ENCODE data around the gene SACM1L. TPM values are rescaled to one million over a fixed set of nuclear protein-coding genes. Genes with fewer than 3 reads are reported as not detected.

SACM1L gene
- total and polyA plus RNA-seq, 2 of the 4 experiments (the other 2 are of a cell fraction): 19.0 to 40.9 TPM

DNA sequence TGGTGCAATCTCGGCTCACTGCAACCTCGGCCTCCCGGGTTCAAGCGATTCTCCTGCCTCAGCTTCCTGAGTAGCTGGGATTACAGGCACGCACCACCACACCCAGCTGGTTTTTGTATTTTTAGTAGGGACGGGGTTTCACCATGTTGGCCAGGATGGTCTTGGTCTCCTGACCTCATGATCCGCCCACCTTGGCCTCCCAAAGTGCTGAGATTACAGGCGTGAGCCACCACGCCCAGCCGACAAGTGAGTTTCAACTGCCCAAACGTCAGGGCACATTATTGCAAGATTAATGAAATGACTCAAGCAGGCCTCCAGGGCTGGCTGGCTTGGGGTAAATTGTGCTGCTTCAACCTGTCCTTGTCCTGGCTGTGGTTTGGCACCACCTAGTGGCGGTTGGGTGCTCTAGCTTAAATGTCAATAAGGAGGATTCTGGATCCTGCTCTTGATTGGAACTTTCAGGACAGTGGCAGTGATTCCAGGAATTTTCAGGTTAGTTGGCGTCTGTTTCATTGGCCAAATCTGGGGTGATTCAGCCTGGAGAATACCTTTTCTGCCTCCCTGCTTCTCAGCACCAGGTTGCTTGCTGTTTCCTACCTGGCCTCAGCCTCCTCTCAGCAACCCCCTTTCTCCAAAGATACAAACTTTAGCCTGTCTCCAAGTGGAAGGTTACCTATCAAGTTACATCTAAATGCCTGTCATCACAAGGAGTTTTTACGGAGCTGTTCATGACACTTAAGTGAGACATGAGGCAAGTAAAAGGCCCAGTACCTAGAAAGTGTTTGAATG, 32.4 kb upstream of the SACM1L start:
- peak overlapping the region; percentile 39; the same call in 2 of the 3 replicates for H2BK15ac ChIP-seq (ENCODE audit: low read depth, low read length)
- peak overlapping the region; percentile 63; the same call in 1 of the 2 replicates for H2BK20ac ChIP-seq (ENCODE audit: low read depth, low read length)
- H4K20me1 ChIP-seq (ENCODE audit: insufficient read depth, low read length): peaks cover 12% of the 10 kb centered on the region; the same call in 1 of the 2 replicates
- H2BK5ac ChIP-seq (ENCODE audit: low read depth, low read length, poor library complexity, severe bottlenecking): peak overlapping the region; percentile 6
- H2AK9ac ChIP-seq (replicated peaks; ENCODE audit: low read depth, low read length, poor library complexity): peak overlapping the region; percentile 7
- H3K79me1 ChIP-seq (ENCODE audit: low read depth in 1 of 2, low read length in 2 of 2): peaks cover 28 to 73% of the 10 kb centered on the region in 2 experiments
- H3K23ac ChIP-seq (ENCODE audit: low read depth, low read length): no peak overlapping the region
- dilution Hi-C loops (cut with HindIII; ENCODE audit: low sequenced_read_pairs, unreplicated experiment) (no loop called here), intact Hi-C loops (cut with micrococcal nuclease) (loop anchor here (1.0 to 5.0 kb wide), 4 partner anchors 63 to 620 kb away; partner anchors contain the start of gene TMEM158), in situ Hi-C loops (cut with MboI; ENCODE audit: low sequenced_read_pairs) (loop anchor here (5.0 to 10.0 kb wide), 3 partner anchors 62 to 619 kb away; partner anchors contain the start of gene LIMD1)
- no peak overlapping the region for H3K9ac ChIP-seq (ENCODE audit: low read depth, low read length)
- H4K8ac ChIP-seq (ENCODE audit: low read depth in 2 of 2, low read length in 2 of 2): peak overlapping the region; percentile 14 to 79; a peak in 3 of 4 replicates
- 24% methylated on average over 7 of the region's 14 CpGs; no CpG with 5 or more reads in 1 of the 2 experiments for WGBS, 2 experiments (ENCODE audit: extremely low coverage in 2 of 2, insufficient read length in 1 of 2)
- H3K36me3 ChIP-seq (ENCODE audit: control insufficient read depth, insufficient read depth, low read length): no peaks in the 10 kb centered on the region; the same call in 1 of the 2 replicates
- H3K4ac ChIP-seq (ENCODE audit: low read depth, low read length): peak overlapping the region; percentile 88
- peak overlapping the region; percentile 62 for H4K91ac ChIP-seq (ENCODE audit: insufficient read depth, low read depth, low read length)
- 0 out of 2 replicates have a peak overlapping the region, but pooled peaks have one; percentile 24 for H4K5ac ChIP-seq (ENCODE audit: low read depth, low read length)
- H3K4me1 ChIP-seq (ENCODE audit: control insufficient read depth, insufficient read depth, low read length): peaks cover 28% of the 10 kb centered on the region
- POLR2A ChIA-PET (ENCODE audit: unreplicated experiment): interaction anchor here (1.1 kb wide), 1 partner anchor 59 kb away, joined by 4 read pairs; no protein-coding TSS in a partner anchor
- peak overlapping the region; percentile 77 for H2BK120ac ChIP-seq (ENCODE audit: low read depth, low read length)
- H3K4me2 ChIP-seq (ENCODE audit: low read depth, low read length): no peak overlapping the region
- no peaks in the 10 kb centered on the region for H3K27me3 ChIP-seq (ENCODE audit: control insufficient read depth, insufficient read depth, low read length)
- H3K9me3 ChIP-seq (ENCODE audit: control insufficient read depth, insufficient read depth, low read length): peaks cover 2% of the 10 kb centered on the region; the same call in 1 of the 2 replicates
- ATAC-seq (ENCODE audit: low read depth): peak; percentile 43
- peak overlapping the region; percentile 26 for H2AFZ ChIP-seq (replicated peaks; ENCODE audit: low read length, poor library complexity)
- H3K9me1 ChIP-seq (ENCODE audit: insufficient read depth, low read length): peaks cover 15% of the 10 kb centered on the region
- H3K4me3 ChIP-seq (ENCODE audit: insufficient read depth, low read depth, low read length): no peak overlapping the region
- peak overlapping the region; percentile 18 for H2AK5ac ChIP-seq (ENCODE audit: low read depth, low read length)
- H3K27ac ChIP-seq (ENCODE audit: insufficient read depth, low read length): no peak overlapping the region
- CTCF ChIA-PET: interaction anchor here (0.6 to 2.2 kb wide), 15 partner anchors 9 to 616 kb away, joined by 3 to 16 read pairs (median 4); no protein-coding TSS in a partner anchor
- peak; percentile 96 for DNase-seq
- no TSS peak for BruUV-seq (replicated peaks)
- no peak overlapping the region for H3K56ac ChIP-seq (ENCODE audit: extremely low read depth, insufficient read depth, low read length)
- peak overlapping the region; percentile 10; the same call in 1 of the 2 replicates for H3K14ac ChIP-seq (replicated peaks; ENCODE audit: low read depth, low read length)
- H3K18ac ChIP-seq (ENCODE audit: low read depth, low read length): peak overlapping the region; percentile 31
- TF ChIP-seq MAFK (IDR thresholded peaks at IDR 0.05; ENCODE audit: low read depth, low read length) (peak; percentile 16; the same call in 1 of the 2 replicates), RFX5 (IDR thresholded peaks at IDR 0.05; ENCODE audit: low read depth, low read length) (no peak), MAZ (IDR thresholded peaks at IDR 0.05; ENCODE audit: borderline replicate concordance, low read depth, low read length) (peak; percentile 45; the same call in 1 of the 2 replicates), RCOR1 (IDR thresholded peaks at IDR 0.05; ENCODE audit: insufficient replicate concordance, low read length) (no peak), RAD21 (IDR thresholded peaks at IDR 0.05; ENCODE audit: low read length) (peak; percentile 99), CEBPB (IDR thresholded peaks at IDR 0.05; ENCODE audit: low read depth, low read length) (peak; percentile 52; the same call in 1 of the 2 replicates), MXI1 (IDR thresholded peaks at IDR 0.05; ENCODE audit: borderline replicate concordance, low read depth, low read length) (no peak), NFE2L2 (IDR thresholded peaks at IDR 0.05; ENCODE audit: low read depth, low read length) (no peak), CHD1 (IDR thresholded peaks at IDR 0.05; ENCODE audit: low read depth, low read length) (no peak), BHLHE40 (IDR thresholded peaks at IDR 0.05; ENCODE audit: low read depth, low read length) (no peak; the same call in 1 of the 2 replicates)
- TF ChIP-seq, protein P1, sequence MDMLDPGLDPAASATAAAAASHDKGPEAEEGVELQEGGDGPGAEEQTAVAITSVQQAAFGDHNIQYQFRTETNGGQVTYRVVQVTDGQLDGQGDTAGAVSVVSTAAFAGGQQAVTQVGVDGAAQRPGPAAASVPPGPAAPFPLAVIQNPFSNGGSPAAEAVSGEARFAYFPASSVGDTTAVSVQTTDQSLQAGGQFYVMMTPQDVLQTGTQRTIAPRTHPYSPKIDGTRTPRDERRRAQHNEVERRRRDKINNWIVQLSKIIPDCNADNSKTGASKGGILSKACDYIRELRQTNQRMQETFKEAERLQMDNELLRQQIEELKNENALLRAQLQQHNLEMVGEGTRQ (IDR thresholded peaks at IDR 0.05; ENCODE audit: low read depth, low read length): no peak
- TF ChIP-seq, protein P2, sequence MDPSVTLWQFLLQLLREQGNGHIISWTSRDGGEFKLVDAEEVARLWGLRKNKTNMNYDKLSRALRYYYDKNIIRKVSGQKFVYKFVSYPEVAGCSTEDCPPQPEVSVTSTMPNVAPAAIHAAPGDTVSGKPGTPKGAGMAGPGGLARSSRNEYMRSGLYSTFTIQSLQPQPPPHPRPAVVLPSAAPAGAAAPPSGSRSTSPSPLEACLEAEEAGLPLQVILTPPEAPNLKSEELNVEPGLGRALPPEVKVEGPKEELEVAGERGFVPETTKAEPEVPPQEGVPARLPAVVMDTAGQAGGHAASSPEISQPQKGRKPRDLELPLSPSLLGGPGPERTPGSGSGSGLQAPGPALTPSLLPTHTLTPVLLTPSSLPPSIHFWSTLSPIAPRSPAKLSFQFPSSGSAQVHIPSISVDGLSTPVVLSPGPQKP (IDR thresholded peaks at IDR 0.05; ENCODE audit: borderline replicate concordance, low read depth, low read length): no peak

All from IMR-90 (cell line).